Stimulated activated CD4-positive, alpha-beta T cell treated with anti-CD3 and anti-CD28 coated beads, Interleukin-15, amount 100 ng/mL, for 1 hour (primary cell): ENCODE results near the gene PPHLN1.
"Not testable (repeated sequence)": the region's sequence is repeated elsewhere in the genome, so short reads cannot be mapped to it uniquely, and the experiment has no call there.

Experiments
- DNase-seq, 2 donors: peaks; one replicate each; pipeline ENCODE4 v3.0.0-alpha.2; 2020; ENCODE audit warnings: low read depth in 1 of 2, low spot score in 1 of 2

The PPHLN1 gene

DNA sequence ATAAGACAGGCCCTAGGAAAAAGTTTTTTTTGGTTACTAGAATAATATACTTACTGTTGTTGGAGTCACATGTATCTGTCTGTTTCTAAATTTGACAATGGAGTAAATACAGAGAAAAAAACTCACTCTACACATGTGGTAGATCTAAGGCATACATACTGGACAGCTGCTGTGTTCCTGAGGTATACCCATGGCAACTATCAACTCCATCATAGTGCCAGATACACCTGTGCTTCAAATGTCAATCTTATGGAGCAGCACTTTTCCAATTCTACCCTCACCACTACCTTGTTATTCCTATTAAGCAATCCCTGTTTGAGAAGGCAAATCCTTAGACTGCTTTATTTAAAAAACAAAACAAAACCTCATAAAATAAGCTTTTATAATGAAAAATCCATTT is 3.4 kb upstream of the PPHLN1 start:
- no peak for DNase-seq

GRCh38 chr12:42323856-42324255 is 2.1 kb upstream of the PPHLN1 start:
- no peak for DNase-seq

DNA sequence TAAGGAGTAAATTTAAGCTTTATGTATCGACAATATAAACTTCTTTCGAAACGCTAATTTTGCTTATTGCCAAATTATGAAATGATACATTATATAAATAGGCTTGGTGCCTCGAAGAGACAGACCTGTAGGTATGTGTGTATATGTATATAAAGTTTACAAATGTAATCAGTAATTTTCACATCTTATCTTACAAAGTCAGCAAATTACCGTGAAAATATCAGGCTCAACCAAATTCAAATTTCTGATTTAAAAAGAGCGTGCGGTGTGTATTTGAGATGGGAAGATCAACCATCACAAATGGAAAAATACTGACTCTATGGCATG is 678 bp upstream of the PPHLN1 start:
- DNase-seq: no peak

DNA sequence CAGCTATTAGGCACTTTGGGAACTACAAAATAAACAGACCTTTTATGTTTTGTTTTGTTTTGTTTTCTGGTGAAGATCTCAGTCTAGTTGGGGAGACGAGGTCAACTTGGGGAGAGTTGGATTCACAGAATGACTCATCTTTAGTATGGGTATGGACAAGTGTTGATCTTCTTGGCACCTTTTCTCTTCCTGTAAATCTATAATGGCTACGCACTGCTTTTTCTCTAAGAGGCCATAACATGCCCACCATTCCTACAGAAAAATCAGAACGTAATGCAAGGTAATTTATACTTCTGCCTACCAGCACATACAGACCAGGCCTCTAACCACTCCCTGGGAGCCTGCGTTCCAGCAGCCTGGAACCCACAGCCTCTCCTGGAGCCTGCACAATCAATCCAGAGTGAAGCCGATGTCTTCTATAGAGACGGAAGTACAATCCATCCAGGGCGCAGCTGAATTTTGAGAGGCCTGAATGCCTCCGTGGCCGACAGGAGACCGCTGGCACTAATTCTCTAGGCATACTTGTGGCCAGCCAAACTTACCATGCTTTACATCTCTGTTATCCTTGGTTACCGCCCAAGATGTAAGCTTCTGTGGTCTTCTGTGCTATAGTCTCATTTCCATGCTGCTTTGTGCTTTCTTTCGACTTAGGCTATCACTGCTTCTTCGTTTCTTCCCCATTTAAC is 717 bp downstream of the PPHLN1 start:
- no peak for DNase-seq

DNA sequence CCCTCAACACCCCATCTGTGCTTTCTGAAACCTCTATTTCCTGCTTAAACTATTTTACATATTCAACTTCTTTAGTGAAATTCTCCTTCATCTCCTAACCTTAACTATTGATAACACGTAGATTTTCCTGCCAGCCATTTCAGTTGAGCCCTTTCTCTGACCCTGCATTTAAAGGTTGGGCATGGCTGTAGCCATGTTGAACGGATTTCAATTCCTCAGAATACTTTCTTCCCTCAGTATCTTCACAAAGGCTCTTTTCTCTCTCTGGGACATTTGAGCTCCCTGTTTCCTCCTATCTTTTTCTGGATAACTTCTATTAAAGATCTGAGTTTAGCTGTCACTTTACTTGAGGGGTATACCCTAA is 1.2 kb downstream of the PPHLN1 start:
- DNase-seq: no peak

GRCh38 chr12:42330097-42330496 is 4.1 kb downstream of the PPHLN1 start:
- DNase-seq: not testable (repeated sequence)

DNA sequence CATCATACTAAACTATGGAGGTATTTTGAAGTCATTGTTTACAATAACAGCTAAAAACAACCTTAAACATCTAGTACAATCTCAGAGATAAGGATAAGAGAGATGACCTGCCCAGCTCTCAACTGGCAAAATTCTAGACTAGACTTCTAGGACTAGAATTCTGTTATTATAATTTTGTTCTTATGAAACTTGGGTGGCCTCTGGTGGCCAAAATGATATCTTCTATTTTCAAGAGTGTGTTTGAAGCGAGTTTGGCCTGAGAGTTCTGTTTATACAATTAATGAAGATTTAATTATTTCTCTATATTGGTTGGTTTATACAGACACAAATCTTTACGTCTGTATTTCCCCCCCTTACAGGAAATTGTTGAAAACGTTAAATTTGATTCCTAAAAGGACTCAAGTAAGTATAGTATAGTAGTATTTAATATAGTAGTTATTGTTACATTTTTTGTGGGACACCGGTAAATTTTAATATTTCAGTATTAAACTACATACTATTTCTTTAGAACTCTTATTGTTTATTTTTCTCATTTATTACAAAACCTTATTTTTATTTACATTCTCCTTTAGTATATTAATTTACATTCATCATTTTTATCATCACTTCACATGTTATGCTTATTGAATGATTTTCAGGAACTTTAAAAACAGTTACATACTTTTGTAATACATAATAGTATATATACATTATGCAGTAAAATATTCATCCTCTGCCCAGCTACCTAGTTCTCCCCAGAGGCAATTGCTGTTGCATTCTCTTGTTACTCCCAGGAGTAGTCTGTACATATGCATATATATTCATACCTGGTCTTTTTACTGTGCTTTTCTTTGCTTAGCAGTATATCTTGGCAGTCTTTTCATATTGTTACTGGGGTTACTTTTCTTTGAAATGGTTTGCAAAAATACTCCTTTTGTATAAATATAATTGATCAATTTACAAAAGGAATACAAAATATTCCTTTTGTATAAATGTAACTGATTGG is 6.6 kb downstream of the PPHLN1 start:
- no peak for DNase-seq

GRCh38 chr12:42336286-42336685 is 10.3 kb downstream of the PPHLN1 start:
- DNase-seq: no peak

GRCh38 chr12:42338280-42338679 is 12.3 kb downstream of the PPHLN1 start:
- DNase-seq: no peak

DNA sequence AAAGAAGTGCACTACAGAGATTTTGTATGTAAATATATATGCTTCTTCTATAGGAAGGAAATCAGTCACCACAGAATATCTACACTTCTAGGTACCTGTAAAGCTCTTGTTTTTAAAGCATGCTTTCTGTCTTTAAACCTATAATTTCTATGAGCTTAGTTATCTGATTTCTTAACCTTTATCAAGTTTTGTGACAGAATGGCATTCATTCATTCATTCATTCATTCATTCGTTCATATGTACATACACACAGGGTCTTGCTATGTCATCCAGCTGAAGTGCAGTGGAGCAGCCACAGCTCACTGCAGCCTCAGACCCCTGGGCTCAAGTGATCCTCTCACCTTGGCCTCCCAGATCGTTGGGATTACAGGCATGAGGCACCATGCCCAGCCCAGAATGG is 16.1 kb downstream of the PPHLN1 start:
- no peak for DNase-seq

GRCh38 chr12:42343721-42344120 is 17.8 kb downstream of the PPHLN1 start:
- no peak for DNase-seq

- no peak for DNase-seq
Measured at GRCh38 chr12:42346403-42347002, 20.5 kb downstream of the PPHLN1 start.

DNA sequence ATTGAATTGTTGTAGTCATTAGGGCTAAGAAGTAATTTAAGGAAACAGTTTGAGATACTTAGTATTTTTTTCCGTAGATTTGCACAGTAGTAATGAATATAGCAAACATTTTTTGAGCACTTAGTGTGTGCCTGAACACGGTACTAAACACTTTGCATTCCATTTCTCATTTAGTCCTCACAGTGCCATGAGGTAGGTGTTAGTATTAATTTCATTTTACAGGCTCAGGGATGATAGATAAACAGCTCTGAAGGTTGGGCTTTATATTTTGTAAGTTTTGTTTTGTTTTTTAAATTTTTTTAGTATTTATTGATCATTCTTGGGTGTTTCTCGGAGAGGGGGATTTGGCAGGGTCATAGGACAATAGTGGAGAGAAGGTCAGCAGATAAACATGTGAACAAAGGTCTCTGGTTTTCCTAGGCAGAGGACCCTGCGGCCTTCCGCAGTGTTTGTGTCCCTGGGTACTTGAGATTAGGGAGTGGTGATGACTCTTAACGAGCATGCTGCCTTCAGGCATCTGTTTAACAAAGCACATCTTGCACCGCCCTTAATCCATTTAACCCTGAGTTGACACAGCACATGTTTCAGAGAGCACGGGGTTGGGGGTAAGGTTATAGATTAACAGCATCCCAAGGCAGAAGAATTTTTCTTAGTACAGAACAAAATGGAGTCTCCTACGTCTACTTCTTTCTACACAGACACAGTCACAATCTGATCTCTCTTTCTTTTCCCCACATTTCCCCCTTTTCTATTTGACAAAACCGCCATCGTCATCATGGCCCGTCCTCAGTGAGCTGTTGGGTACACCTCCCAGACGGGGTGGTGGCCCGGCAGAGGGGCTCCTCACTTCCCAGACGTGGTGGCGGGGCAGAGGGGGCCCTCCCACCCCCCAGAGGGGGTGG is 23.4 kb downstream of the PPHLN1 start:
- not testable (repeated sequence) for DNase-seq

- not testable (repeated sequence) for DNase-seq
Measured at GRCh38 chr12:42350021-42350407, 24.0 kb downstream of the PPHLN1 start.

DNA sequence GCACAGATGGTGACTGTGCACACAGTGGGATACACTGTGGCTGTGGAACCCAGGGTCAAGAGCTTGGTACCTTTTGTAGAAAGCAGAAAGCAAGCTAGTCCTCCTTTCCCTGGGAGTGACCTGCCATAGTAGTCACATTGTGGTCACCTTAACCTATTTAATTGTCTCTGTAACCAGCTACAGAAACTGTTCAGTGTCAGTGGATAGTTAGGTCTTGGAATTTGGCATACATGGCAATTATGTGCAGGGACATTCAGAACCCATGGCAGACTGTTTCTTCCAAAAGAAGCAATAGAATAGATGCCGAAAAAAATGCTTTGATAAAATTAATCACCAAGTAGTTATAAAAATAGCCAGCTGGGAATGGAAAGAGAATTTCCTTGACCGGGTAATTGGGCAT is 30.4 kb downstream of the PPHLN1 start:
- DNase-seq: no peak

DNA sequence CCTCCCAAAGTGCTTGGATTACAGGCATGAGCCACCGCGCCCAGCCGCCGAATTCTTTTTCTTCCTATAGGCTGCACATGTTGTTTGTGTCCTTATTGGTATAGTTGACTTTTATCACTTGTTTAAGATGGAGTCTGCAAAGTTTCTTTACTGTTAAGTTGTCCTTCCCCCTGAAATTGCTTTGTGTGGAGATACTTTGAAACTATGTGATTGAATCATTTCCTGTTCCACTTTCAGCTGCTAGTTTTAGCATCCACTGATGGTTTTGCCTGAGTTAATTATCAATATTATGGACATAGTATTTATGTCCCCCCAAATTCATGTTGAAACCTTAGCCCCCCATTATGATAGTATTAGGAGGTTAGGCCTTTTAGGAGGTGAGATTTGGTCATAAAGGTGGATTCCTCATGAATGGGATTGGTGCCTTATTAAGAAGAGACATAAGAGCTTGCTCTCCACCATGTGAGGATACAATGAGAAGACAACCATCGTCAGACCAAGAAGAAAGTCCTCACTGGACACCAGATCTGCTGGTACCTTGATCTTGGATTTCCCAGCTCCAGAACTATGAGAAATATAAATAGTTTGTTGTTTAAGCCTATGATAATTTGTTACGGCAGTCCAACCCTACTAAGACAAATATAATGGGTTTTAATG is 34.9 kb downstream of the PPHLN1 start:
- DNase-seq: no peak

- DNase-seq: no peak
Measured at GRCh38 chr12:42361909-42362646, 36.1 kb downstream of the PPHLN1 start.

- no peak for DNase-seq
Measured at GRCh38 chr12:42362647-42363260, 36.8 kb downstream of the PPHLN1 start.

GRCh38 chr12:42364692-42365091 is 38.7 kb downstream of the PPHLN1 start:
- no peak for DNase-seq
